Lower lobe of right lung (tissue), 2 donors: Measurements from ENCODE around the gene LDLRAD4. TPM values are rescaled to one million over a fixed set of nuclear protein-coding genes. Genes with fewer than 3 reads are reported as not detected.

Experiments
- ATAC-seq, 2 donors: fragments of 200-7000 bp; cut with Tn5 transposase; one replicate each; pipeline ENCODE4 v1.9.1; 2020 to 2022; ENCODE audit warnings: mild to moderate bottlenecking in 2 of 2, moderate library complexity in 2 of 2
- DNase-seq: peaks from one replicate; pipeline ENCODE4 v3.0.0-alpha.2; 2020
- H3K27ac ChIP-seq: fragments of 200-600 bp; one replicate; pipeline ENCODE4 v1.8.0; 2022
- H3K27me3 ChIP-seq: fragments of 200-600 bp; one replicate; pipeline ENCODE4 v1.8.0; 2022; ENCODE audit warnings: low read depth
- H3K36me3 ChIP-seq: fragments of 200-600 bp; one replicate; pipeline ENCODE4 v1.8.0; 2022; ENCODE audit warnings: mild to moderate bottlenecking
- H3K4me1 ChIP-seq: fragments of 200-600 bp; one replicate; pipeline ENCODE4 v1.8.0; 2022
- H3K4me3 ChIP-seq: fragments of 200-600 bp; one replicate; pipeline ENCODE4 v1.8.0; 2022; ENCODE audit warnings: mild to moderate bottlenecking
- H3K9me3 ChIP-seq: fragments of 200-600 bp; one replicate; pipeline ENCODE4 v1.8.0; 2022
- intact Hi-C: fragments of 100-400 bp; cut with DNase I; formaldehyde crosslinking; loops from one replicate; pipeline ENCODE4 v1.11.0; 2022
- total RNA-seq: library from RNA; stranded (reverse); fragmentation: NEBNext Ultra II Directional; extraction: Animal tissue kit (Norgen Biotek cat#: 25700); gene quantifications from one replicate; pipeline ENCODE4 v1.2.1, GENCODE V29; 2021
- TF ChIP-seq, protein P1 (sequence below): fragments of 200-600 bp; IDR thresholded peaks from one replicate; pipeline ENCODE4 v1.8.0; 2022; ENCODE audit warnings: antibody characterized with exemption, mild to moderate bottlenecking
- donor health status: DM: no; HTN: yes; CAD: no; lungs with severe emphysema.

The LDLRAD4 gene
- total RNA-seq, 1 donor from 2014 or later, result 24.6 TPM

DNA sequence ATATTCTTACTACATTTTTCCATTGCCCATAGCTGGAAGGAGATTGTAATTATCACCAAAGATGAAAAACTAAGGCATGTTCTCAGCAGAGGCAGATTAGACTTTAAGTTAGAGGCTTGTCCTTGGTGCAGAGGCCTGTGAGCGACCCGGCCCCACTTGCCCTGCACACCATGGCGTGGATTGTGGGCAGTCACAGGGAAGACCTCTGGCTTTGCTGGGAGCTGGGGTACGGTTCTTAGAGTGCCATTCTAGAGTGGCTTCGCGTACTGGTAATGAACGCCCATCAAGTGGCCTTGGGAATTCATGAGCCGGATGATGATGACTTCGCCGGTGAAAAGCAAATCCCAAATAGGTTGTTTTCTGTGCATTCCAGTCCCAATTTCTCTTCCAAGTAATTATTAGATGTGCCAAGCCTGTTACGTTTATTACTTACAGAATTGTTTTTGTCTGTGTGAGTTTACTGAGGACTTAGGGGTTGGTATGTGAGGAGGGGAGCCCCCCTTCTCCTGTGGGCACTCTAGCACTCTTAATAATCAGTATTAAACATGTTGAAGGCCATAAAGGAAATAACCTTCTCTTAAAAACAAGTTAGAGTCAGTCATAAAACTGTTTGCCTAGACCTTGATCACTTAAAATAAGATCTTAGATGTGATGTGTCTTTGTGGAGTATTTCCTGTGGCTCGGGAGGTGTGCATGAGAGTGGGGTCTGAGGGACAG lies 90.6 kb downstream of the LDLRAD4 start:
- no peak for DNase-seq
- intact Hi-C loops, result no loop called here
- no peaks in the 10 kb centered on the region for H3K36me3 ChIP-seq
- peaks cover 5% of the 10 kb centered on the region for H3K9me3 ChIP-seq
- H3K4me1 ChIP-seq, result no peaks in the 10 kb centered on the region
- ATAC-seq, result no peak
- TF ChIP-seq, protein P1, sequence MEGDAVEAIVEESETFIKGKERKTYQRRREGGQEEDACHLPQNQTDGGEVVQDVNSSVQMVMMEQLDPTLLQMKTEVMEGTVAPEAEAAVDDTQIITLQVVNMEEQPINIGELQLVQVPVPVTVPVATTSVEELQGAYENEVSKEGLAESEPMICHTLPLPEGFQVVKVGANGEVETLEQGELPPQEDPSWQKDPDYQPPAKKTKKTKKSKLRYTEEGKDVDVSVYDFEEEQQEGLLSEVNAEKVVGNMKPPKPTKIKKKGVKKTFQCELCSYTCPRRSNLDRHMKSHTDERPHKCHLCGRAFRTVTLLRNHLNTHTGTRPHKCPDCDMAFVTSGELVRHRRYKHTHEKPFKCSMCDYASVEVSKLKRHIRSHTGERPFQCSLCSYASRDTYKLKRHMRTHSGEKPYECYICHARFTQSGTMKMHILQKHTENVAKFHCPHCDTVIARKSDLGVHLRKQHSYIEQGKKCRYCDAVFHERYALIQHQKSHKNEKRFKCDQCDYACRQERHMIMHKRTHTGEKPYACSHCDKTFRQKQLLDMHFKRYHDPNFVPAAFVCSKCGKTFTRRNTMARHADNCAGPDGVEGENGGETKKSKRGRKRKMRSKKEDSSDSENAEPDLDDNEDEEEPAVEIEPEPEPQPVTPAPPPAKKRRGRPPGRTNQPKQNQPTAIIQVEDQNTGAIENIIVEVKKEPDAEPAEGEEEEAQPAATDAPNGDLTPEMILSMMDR, result no peak
- H3K27me3 ChIP-seq, result no peaks in the 10 kb centered on the region
- no peak overlapping the region for H3K27ac ChIP-seq
- no peak overlapping the region for H3K4me3 ChIP-seq

DNA sequence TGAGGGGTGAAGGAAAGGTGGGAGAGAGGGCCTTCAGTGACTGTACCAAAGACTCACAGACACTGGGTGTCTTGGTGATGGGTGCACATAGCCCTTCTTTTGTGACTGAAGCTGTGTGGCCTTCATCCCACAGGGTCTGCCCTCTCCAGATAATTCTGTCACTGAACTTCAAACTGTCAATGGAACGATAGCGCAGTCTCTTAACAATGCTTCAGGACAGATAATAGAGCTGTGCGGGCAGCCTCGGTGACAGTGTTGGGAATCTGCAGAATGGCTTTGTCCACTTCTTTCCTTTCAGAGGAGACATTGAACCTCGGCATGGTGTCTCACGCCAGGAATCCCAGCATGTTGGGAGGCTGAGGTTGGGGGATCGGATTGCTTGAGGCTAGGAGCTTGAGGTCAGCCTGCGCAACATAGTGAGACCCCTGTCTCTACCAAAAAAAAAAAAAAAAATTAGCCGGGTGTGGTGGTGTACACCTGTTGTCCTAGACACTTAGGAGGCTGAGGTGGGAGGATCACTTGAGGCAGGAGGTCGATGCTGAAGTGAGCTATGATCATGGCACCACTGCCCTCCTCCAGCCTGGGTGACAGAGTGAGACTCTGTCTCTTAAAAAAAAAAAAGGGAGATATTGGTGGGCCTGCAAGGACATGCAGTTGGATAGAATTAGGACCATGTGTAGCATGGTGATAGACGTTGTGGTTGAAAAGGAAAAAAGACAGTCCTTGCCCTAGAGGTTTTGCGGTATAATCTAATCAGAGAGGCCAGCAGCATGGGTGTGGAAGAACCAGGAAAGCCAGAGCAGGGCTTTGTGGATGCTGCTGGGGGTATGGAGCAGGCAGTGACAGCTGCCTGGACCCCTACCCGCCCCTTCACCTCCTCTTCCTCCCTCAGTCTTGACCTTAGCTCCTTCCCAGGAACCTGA lies 91.4 kb downstream of the LDLRAD4 start:
- DNase-seq (no peak), ATAC-seq (no peak)
- peaks cover 5% of the 10 kb centered on the region for H3K9me3 ChIP-seq
- no peak overlapping the region for H3K4me3 ChIP-seq
- H3K27ac ChIP-seq, result no peak overlapping the region
- intact Hi-C loops, result no loop called here
- no peaks in the 10 kb centered on the region for H3K27me3 ChIP-seq
- TF ChIP-seq, protein P1, result no peak
- no peaks in the 10 kb centered on the region for H3K4me1 ChIP-seq
- no peaks in the 10 kb centered on the region for H3K36me3 ChIP-seq

DNA sequence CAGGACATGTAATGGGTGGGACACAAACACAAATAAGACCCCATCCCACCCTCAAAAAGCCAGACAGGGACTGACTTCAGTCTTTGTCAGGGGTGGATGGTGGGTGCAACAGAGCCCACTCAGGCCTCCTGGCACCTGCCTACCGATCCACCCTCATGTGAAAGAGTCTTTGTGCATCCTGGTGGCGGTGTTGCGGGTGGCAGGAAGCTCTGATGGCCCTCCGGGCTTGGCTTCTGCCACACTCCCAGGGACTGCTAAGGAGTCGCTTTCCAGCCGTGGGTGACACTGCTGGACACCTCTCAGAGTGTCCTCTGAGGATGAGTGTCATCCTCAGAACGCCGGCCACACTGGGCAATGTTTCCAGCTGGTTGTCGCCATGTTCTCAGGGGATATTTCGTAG lies 92.6 kb downstream of the LDLRAD4 start:
- H3K36me3 ChIP-seq, result no peaks in the 10 kb centered on the region
- intact Hi-C loops, result no loop called here
- TF ChIP-seq, protein P1, result no peak
- DNase-seq (no peak), ATAC-seq (no peak)
- no peak overlapping the region for H3K27ac ChIP-seq
- peaks cover 10% of the 10 kb centered on the region for H3K9me3 ChIP-seq
- no peaks in the 10 kb centered on the region for H3K27me3 ChIP-seq
- no peaks in the 10 kb centered on the region for H3K4me1 ChIP-seq
- H3K4me3 ChIP-seq, result no peak overlapping the region

- Histone ChIP-seq H3K27ac (no peak overlapping the region), H3K4me1 (no peaks in the 10 kb centered on the region), H3K9me3 (peaks cover 14% of the 10 kb centered on the region), H3K4me3 (no peak overlapping the region), H3K27me3 (no peaks in the 10 kb centered on the region), H3K36me3 (no peaks in the 10 kb centered on the region)
- intact Hi-C loops, result no loop called here
- no peak for ATAC-seq
- TF ChIP-seq, protein P1, result no peak
- no peak for DNase-seq
Observed at GRCh38 chr18:13312515-13312914, 94.0 kb downstream of the LDLRAD4 start.

- H3K4me3 ChIP-seq, result no peak overlapping the region
- H3K27me3 ChIP-seq, result no peaks in the 10 kb centered on the region
- TF ChIP-seq, protein P1, result no peak
- intact Hi-C loops, result no loop called here
- peak in 1 of 2 donors; percentile 39 for ATAC-seq
- no peaks in the 10 kb centered on the region for H3K4me1 ChIP-seq
- no peak overlapping the region for H3K27ac ChIP-seq
- no peaks in the 10 kb centered on the region for H3K36me3 ChIP-seq
- H3K9me3 ChIP-seq, result peaks cover 14% of the 10 kb centered on the region
- no peak for DNase-seq
Observed at GRCh38 chr18:13313006-13313686, 94.6 kb downstream of the LDLRAD4 start.
